ACC112 (cell line): ENCODE data around the gene LCE3D.
"Not testable (repeated sequence)": the region's sequence is repeated elsewhere in the genome, so short reads cannot be mapped to it uniquely, and the experiment has no call there.

Experiments used
- H2AFZ ChIP-seq: fragments of 200-600 bp; sonication (generic); one replicate; pipeline ENCODE4 v1.6.0; 2017; ENCODE audit warnings: antibody characterized with exemption, low read length; ENCODE audit not compliant: unreplicated experiment
- H3K27ac ChIP-seq: fragments of 200-600 bp; sonication (generic); 2 replicates; pipeline ENCODE4 v1.5.1; 2014; ENCODE audit warnings: low read depth, mild to moderate bottlenecking, antibody characterized with exemption, low read length, moderate library complexity
- H3K27me3 ChIP-seq: fragments of 200-600 bp; sonication (generic); 2 replicates; pipeline ENCODE4 v1.6.1; 2014; ENCODE audit warnings: mild to moderate bottlenecking, antibody characterized with exemption, low read length, moderate library complexity, mixed read lengths; ENCODE audit not compliant: insufficient read depth
- H3K36me3 ChIP-seq: fragments of 200-600 bp; sonication (generic); 2 replicates; pipeline ENCODE4 v1.6.1; 2016; ENCODE audit warnings: mild to moderate bottlenecking, antibody characterized with exemption, low read length, moderate library complexity, mixed read lengths; ENCODE audit not compliant: insufficient read depth
- H3K4me1 ChIP-seq: fragments of 200-600 bp; sonication (generic); one replicate; pipeline ENCODE4 v1.6.1; 2016; ENCODE audit warnings: low read length, mixed read lengths; ENCODE audit not compliant: insufficient read depth, unreplicated experiment, control insufficient read depth
- H3K4me3 ChIP-seq: fragments of 200-600 bp; sonication (generic); 2 replicates; pipeline ENCODE4 v1.5.1; 2014; ENCODE audit warnings: mild to moderate bottlenecking, low read depth, low read length
- H3K79me2 ChIP-seq: fragments of 200-600 bp; sonication (generic); one replicate; pipeline ENCODE4 v1.6.0; 2016; ENCODE audit warnings: low read length; ENCODE audit not compliant: control insufficient read depth, unreplicated experiment, insufficient read depth

Gene LCE3D, protein sequence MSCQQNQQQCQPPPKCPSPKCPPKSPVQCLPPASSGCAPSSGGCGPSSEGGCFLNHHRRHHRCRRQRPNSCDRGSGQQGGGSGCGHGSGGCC

DNA sequence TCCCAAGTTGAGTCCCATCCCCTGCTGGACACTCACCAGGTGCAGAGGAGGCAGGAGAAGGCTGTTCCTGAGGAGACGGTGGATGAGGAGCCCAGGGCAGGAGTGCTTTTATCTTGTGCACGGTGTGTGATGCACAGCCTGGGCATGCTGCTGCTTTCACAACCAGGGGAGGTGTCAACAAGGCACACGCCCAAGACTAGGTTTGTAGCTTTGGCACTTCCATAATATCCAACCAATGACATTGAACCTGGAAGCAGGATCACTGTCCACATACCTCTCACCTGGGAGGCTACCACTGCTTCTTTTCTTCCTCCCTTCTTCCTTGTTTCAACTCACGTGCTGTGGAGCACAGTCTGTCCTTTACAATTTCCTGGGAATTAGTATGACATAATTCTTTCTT lies at the start of gene LCE3D:
Gene LCE3D (minus strand): TSS at position 84 of the 400 bp plus-strand sequence. CDS start 580 bp downstream, outside the sequence.
- Histone ChIP-seq H3K36me3 (no peaks in the 10 kb centered on the region), H3K79me2 (no peaks in the 10 kb centered on the region), H3K4me3 (no peak within 1 kb of the TSS), H3K4me1 (no peaks in the 10 kb centered on the region), H3K27me3 (no peaks in the 10 kb centered on the region), H3K27ac (no peak within 1 kb of the TSS), H2AFZ (no peak within 1 kb of the TSS)

DNA sequence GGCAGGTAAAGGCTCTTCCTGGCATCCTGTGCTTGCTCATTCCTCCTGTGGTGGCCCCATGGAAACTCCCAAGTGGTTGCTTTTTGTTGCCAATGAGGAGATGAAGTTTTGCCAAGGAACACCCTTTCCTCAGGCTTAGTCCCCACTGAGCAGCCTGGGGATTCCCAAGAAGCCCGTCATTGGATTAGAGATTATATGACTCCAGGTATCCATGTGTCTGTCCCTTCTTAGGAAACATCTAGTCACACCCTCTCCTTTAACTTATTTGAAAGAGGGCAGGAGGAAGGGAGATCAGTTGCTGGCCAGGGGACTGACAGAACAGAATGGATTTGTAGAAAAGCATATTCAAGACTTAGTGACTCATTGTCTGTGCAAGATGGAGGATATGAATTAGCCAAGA lies 46.4 kb upstream of the LCE3D start:
- no peaks in the 10 kb centered on the region for H3K4me1 ChIP-seq
- H2AFZ ChIP-seq, result no peak overlapping the region
- H3K27me3 ChIP-seq, result no peaks in the 10 kb centered on the region
- H3K4me3 ChIP-seq, result no peak overlapping the region
- no peaks in the 10 kb centered on the region for H3K79me2 ChIP-seq
- no peaks in the 10 kb centered on the region for H3K36me3 ChIP-seq
- H3K27ac ChIP-seq, result no peak overlapping the region

DNA sequence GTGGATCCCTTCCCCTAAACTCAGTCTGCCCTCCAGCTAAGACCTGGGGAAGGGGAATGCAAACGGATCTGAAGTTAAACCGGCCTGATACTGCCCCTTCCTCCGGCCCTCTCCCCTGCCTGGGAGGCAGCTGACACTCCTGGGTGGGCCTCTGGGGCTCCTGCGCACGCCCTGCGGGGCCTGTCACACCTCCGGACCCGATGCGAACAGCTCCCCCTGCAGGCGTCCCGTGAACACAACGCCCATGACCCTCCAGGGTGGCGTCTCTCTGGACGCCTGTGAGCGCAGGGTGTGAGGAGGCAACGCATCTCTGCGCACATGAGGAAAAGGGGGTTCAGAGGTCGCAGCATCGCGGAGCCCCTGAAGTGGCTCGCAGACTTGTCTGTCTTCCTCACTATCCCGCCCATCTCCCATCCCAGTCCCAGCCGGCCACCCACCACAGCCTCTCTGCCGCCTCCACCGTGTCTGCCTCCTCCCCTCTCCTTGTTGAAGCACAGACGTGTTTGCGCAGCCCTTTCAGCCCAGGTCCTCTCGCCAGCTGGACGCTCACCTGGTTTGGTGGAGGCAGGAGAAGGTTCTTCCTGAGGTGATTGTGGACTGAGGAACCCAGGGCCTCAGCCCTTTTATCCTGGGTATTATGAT lies 43.0 kb upstream of the LCE3D start:
- H3K36me3 ChIP-seq, result no peaks in the 10 kb centered on the region
- no peak overlapping the region for H3K4me3 ChIP-seq
- no peaks in the 10 kb centered on the region for H3K27me3 ChIP-seq
- H3K79me2 ChIP-seq, result no peaks in the 10 kb centered on the region
- no peak overlapping the region for H2AFZ ChIP-seq
- no peak overlapping the region for H3K27ac ChIP-seq
- no peaks in the 10 kb centered on the region for H3K4me1 ChIP-seq

DNA sequence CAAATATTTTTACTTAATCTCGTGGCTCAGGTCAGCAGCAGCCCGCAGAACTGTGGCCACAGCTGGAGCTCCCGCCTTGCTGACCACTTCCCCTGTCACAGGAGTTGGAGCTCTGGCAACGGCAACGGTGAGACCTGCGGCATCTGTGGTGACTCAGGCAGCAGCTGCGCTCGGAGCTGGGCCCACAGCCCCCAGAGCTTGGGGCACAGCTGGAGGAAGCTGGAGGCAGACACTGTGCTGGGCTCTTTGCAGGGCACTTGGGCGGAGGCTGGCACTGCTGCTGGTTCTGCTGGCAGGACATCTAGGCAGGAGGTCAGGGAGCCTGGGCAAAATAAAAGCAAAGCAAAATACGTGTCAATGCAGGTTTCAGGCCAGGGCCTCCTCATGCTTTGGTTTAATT lies 42.5 kb upstream of the LCE3D start, which contains the start of gene LCE3A:
Gene LCE3A (minus strand): TSS at position 301 of the 400 bp plus-strand sequence. CDS start 0 bp downstream, at position 301.
- no peak within 1 kb of the TSS for H2AFZ ChIP-seq

DNA sequence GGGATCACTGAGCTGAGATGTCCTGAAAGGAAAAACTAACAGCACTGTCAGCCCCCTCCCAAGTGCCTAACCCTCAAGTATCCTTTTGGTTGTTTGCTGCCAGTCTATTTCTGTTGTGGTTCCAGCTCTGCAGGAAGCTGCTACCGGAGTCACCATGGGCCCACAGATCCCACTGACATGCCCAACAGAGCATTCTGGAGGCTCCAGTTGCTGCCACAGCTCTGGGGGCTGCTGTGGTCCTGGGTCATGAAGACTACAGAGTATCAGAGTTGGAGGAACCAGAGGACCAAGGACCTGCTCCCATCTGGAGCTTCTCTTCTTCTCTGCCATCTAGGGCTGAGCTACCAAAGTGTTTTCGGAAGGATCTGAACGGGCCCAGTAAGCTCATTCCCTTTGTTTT lies 41.7 kb upstream of the LCE3D start:
- Histone ChIP-seq H3K4me1 (no peaks in the 10 kb centered on the region), H3K27ac (no peak overlapping the region), H3K79me2 (no peaks in the 10 kb centered on the region), H2AFZ (no peak overlapping the region), H3K36me3 (no peaks in the 10 kb centered on the region), H3K4me3 (no peak overlapping the region), H3K27me3 (no peaks in the 10 kb centered on the region)

More for the DNA sequence above, 42.5 kb upstream of the LCE3D start, which contains the start of gene LCE3A:
- H3K4me3 ChIP-seq, result no peak within 1 kb of the TSS
- no peaks in the 10 kb centered on the region for H3K79me2 ChIP-seq
- H3K27ac ChIP-seq, result no peak within 1 kb of the TSS
- H3K4me1 ChIP-seq, result no peaks in the 10 kb centered on the region
- no peaks in the 10 kb centered on the region for H3K27me3 ChIP-seq
- H3K36me3 ChIP-seq, result no peaks in the 10 kb centered on the region

DNA sequence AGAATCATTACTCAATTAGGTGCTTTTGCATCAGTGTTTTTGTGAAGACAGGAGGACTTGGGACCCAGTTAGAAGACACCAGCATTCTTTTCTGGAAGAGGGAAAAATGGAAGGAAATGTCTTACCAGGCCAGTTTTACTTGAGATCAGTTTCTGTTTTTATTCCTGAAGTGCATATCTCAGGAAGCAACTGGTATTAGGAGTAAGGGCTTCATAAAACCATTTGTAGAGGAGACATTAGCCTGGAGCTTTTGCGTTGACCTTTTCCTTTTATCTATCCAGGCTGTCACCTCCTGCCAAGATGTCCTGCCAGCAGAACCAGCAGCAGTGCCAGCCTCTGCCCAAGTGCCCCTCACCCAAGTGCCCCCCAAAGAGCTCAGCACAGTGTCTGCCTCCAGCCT lies 33.2 kb upstream of the LCE3D start, which contains the start of gene LCE3B:
Gene LCE3B (plus strand): TSS at position 301 of the 400 bp plus-strand sequence. CDS start 0 bp downstream, at position 301.
- H2AFZ ChIP-seq, result no peak within 1 kb of the TSS
- H3K36me3 ChIP-seq, result no peaks in the 10 kb centered on the region
- H3K27ac ChIP-seq, result no peak within 1 kb of the TSS
- no peak within 1 kb of the TSS for H3K4me3 ChIP-seq
- H3K79me2 ChIP-seq, result no peaks in the 10 kb centered on the region
- H3K4me1 ChIP-seq, result no peaks in the 10 kb centered on the region
- H3K27me3 ChIP-seq, result no peaks in the 10 kb centered on the region

DNA sequence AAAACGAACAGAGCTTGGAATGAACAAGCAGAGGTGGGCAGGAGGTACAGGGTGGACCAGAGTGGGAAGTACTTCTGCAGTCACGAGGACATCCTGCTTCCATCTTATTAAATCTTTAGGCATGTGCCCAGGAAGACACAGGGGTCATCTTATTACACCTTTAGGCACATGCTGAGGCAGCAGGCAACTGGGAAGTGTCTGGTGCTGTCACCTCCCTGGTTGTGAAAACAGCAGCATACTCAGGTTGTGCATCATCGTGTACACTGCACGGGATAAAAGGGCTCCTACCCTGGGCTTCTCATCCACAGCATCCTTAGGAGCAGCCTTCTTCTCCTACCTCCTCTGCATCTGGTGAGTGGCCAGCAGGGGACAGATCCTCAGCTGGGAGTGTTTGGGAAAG lies 19.6 kb upstream of the LCE3D start, which contains the start of gene LCE3C:
Gene LCE3C (plus strand): TSS at position 301 of the 400 bp plus-strand sequence. CDS start 498 bp downstream, outside the sequence.
- Histone ChIP-seq H3K79me2 (no peaks in the 10 kb centered on the region), H3K36me3 (no peaks in the 10 kb centered on the region), H2AFZ (no peak within 1 kb of the TSS), H3K27ac (no peak within 1 kb of the TSS), H3K27me3 (no peaks in the 10 kb centered on the region), H3K4me1 (no peaks in the 10 kb centered on the region), H3K4me3 (no peak within 1 kb of the TSS)

DNA sequence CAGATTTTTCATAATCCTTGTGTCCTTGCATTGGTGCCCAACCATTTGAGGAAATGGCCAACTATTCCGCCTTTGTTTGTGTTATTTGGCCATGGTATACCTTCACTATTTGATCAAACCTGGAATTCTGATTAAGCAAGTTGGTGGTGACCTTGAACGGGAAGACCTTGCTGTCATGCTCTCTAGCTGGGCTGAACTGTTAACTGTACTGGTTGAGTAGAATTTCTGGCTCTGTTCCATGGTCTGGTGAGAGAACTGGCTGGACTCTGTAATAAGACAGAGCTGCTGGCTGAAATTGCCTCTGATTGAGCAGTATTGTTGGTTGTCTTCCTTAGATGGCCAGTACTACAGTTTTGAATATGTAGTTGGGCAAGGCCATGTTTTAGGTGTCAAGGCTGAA lies 16.7 kb upstream of the LCE3D start:
- Histone ChIP-seq H3K27ac (no peak overlapping the region), H3K4me3 (no peak overlapping the region), H3K4me1 (no peaks in the 10 kb centered on the region), H3K79me2 (no peaks in the 10 kb centered on the region), H3K27me3 (no peaks in the 10 kb centered on the region), H2AFZ (no peak overlapping the region), H3K36me3 (no peaks in the 10 kb centered on the region)

DNA sequence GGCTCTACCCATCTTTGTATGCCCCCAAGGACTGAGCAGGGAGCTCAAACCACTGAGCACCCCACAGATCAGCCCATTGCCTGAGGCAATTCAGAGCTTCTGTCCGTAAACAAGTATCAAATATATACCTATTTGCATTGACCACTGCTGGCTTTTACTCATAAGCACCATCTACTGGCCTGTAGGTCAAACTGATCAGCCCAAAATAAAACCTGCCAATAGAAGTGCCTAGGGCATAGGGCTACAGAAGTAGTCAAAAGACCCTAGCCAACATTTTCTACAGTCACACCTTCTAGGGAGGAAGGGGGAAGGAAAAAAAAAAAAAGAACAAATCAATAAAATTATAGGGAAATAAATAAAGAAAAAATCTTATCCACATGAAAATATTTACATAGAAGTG lies 5.3 kb upstream of the LCE3D start:
- Histone ChIP-seq H3K27ac (no peak overlapping the region), H3K4me3 (no peak overlapping the region), H3K36me3 (no peaks in the 10 kb centered on the region), H2AFZ (no peak overlapping the region), H3K79me2 (no peaks in the 10 kb centered on the region), H3K27me3 (no peaks in the 10 kb centered on the region), H3K4me1 (no peaks in the 10 kb centered on the region)

DNA sequence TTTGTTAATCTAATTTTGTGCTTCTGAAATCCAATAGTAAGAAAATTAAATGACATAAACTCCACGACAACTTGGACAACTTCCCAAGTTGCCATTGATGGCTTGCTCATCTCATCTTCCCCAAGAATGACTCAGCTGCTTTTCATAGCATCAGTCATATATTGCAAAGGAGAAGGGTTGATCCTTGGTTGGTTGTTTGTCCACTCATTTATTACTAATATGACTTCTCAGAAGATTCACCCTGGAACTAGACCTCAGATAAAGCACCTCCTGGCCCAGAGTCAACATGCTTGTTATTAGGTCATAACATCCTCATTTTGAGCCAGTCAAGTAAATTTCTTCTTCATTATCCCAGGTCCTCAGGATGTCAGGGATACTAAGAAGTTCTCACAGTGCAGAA lies 2.3 kb upstream of the LCE3D start:
- Histone ChIP-seq H3K4me3 (no peak overlapping the region), H3K27me3 (no peaks in the 10 kb centered on the region), H3K36me3 (no peaks in the 10 kb centered on the region), H2AFZ (no peak overlapping the region), H3K27ac (no peak overlapping the region), H3K79me2 (no peaks in the 10 kb centered on the region), H3K4me1 (no peaks in the 10 kb centered on the region)

DNA sequence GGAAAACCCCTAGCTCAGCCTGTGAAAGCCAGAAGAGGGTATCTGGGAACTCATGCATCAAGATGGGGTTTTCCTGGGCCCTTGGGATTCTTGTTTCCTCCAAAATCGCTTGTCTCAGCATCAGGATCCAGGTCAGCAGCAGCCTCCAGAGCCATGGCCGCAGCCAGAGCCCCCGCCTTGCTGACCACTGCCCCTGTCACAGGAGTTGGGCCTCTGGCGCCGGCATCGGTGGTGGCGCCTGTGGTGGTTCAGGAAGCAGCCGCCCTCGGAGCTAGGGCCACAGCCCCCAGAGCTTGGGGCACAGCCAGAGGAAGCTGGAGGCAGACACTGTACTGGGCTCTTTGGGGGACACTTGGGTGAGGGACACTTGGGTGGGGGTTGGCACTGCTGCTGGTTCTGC lies 790 bp downstream of the LCE3D start:
- not testable (repeated sequence) for H3K27ac ChIP-seq, H3K79me2 ChIP-seq, H3K36me3 ChIP-seq, H2AFZ ChIP-seq, H3K4me1 ChIP-seq, H3K27me3 ChIP-seq, H3K4me3 ChIP-seq
